Measurements from ENCODE around the gene LSM14A. TPM values are rescaled to one million over a fixed set of nuclear protein-coding genes. Genes with fewer than 3 reads are reported as not detected.

The LSM14A gene
- total and polyA plus RNA-seq, 2 of the 13 experiments (the other 11 are each of a cell fraction or from before 2014, with no cell fraction given) = 77.0 to 83.6 TPM

DNA sequence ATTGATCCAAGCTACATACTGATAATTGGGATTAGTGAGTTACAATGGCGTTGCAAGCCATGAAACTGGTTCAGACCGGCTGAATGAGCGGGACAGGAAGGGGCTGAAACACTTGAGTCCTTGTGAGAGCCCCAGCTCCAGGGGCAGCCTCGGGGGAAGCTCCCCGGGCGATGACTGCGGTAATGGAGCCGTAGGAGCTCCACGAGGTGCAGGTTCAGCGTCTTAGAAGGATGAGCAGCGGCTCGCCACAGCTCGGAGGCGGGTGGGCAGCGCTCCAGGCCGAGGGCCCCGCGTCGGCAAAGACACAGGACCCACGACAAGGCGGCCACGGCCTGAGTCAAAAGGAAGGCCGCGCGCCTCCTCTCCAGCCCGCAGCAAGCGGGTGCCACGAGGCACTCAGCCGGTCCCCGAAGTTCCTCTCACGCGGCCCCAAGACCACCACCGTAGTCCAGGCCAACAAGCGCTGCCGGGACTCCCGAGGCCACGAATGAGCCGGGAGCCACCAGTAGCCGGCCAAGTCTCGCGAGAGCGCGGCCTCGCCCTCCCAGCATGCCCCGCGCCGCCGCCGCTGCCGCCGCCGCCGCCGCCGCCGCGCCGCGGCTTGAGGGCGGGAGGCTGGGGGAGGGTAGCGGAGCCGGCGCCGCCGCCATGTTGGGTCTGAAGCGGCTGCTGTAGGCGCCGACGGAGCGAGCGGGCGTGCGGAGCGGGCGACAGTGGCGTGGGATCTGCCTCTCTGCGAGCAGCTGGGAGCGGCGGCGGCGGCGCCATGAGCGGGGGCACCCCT lies at the start of gene LSM14A (continued):
- TF ChIP-seq, protein P1, sequence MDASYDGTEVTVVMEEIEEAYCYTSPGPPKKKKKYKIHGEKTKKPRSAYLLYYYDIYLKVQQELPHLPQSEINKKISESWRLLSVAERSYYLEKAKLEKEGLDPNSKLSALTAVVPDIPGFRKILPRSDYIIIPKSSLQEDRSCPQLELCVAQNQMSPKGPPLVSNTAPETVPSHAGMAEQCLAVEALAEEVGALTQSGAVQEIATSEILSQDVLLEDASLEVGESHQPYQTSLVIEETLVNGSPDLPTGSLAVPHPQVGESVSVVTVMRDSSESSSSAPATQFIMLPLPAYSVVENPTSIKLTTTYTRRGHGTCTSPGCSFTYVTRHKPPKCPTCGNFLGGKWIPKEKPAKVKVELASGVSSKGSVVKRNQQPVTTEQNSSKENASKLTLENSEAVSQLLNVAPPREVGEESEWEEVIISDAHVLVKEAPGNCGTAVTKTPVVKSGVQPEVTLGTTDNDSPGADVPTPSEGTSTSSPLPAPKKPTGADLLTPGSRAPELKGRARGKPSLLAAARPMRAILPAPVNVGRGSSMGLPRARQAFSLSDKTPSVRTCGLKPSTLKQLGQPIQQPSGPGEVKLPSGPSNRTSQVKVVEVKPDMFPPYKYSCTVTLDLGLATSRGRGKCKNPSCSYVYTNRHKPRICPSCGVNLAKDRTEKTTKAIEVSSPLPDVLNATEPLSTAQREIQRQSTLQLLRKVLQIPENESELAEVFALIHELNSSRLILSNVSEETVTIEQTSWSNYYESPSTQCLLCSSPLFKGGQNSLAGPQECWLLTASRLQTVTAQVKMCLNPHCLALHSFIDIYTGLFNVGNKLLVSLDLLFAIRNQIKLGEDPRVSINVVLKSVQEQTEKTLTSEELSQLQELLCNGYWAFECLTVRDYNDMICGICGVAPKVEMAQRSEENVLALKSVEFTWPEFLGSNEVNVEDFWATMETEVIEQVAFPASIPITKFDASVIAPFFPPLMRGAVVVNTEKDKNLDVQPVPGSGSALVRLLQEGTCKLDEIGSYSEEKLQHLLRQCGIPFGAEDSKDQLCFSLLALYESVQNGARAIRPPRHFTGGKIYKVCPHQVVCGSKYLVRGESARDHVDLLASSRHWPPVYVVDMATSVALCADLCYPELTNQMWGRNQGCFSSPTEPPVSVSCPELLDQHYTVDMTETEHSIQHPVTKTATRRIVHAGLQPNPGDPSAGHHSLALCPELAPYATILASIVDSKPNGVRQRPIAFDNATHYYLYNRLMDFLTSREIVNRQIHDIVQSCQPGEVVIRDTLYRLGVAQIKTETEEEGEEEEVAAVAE (CRISPR knock-in tag; IDR thresholded peaks at IDR 0.05; ENCODE audit: borderline replicate concordance) = peak; percentile 34; the same call in 1 of the 2 replicates
- TF ChIP-seq TMF1 (CRISPR knock-in tag; IDR thresholded peaks at IDR 0.05; ENCODE audit: low read depth) (peak; percentile 91), DR1 (CRISPR knock-in tag; IDR thresholded peaks at IDR 0.05) (no peak; the same call in 1 of the 2 replicates), ZFP82 (CRISPR knock-in tag; IDR thresholded peaks at IDR 0.05; ENCODE audit: borderline replicate concordance) (no peak), SIX4 (CRISPR knock-in tag; IDR thresholded peaks at IDR 0.05) (no peak), SSRP1 (CRISPR knock-in tag; IDR thresholded peaks at IDR 0.05) (no peak), EHMT2 (IDR thresholded peaks at IDR 0.05; ENCODE audit: borderline replicate concordance, low read depth, low read length) (no peak), NR2F1 (CRISPR knock-in tag; IDR thresholded peaks at IDR 0.05) (no peak), ZNF382 (CRISPR knock-in tag; IDR thresholded peaks at IDR 0.05; ENCODE audit: borderline replicate concordance) (no peak), NKX3-1 (CRISPR knock-in tag; IDR thresholded peaks at IDR 0.05) (peak; percentile 55; the same call in 1 of the 2 replicates)
- TF ChIP-seq, protein P2, sequence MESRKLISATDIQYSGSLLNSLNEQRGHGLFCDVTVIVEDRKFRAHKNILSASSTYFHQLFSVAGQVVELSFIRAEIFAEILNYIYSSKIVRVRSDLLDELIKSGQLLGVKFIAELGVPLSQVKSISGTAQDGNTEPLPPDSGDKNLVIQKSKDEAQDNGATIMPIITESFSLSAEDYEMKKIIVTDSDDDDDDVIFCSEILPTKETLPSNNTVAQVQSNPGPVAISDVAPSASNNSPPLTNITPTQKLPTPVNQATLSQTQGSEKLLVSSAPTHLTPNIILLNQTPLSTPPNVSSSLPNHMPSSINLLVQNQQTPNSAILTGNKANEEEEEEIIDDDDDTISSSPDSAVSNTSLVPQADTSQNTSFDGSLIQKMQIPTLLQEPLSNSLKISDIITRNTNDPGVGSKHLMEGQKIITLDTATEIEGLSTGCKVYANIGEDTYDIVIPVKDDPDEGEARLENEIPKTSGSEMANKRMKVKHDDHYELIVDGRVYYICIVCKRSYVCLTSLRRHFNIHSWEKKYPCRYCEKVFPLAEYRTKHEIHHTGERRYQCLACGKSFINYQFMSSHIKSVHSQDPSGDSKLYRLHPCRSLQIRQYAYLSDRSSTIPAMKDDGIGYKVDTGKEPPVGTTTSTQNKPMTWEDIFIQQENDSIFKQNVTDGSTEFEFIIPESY (CRISPR knock-in tag; IDR thresholded peaks at IDR 0.05) = no peak
- TF ChIP-seq, protein P3, sequence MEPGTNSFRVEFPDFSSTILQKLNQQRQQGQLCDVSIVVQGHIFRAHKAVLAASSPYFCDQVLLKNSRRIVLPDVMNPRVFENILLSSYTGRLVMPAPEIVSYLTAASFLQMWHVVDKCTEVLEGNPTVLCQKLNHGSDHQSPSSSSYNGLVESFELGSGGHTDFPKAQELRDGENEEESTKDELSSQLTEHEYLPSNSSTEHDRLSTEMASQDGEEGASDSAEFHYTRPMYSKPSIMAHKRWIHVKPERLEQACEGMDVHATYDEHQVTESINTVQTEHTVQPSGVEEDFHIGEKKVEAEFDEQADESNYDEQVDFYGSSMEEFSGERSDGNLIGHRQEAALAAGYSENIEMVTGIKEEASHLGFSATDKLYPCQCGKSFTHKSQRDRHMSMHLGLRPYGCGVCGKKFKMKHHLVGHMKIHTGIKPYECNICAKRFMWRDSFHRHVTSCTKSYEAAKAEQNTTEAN (CRISPR knock-in tag; conservative IDR thresholded peaks at IDR 0.05) = no peak
- TF ChIP-seq, protein P4, sequence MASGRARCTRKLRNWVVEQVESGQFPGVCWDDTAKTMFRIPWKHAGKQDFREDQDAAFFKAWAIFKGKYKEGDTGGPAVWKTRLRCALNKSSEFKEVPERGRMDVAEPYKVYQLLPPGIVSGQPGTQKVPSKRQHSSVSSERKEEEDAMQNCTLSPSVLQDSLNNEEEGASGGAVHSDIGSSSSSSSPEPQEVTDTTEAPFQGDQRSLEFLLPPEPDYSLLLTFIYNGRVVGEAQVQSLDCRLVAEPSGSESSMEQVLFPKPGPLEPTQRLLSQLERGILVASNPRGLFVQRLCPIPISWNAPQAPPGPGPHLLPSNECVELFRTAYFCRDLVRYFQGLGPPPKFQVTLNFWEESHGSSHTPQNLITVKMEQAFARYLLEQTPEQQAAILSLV (CRISPR knock-in tag; IDR thresholded peaks at IDR 0.05; ENCODE audit: borderline replicate concordance) = peak; percentile 86; the same call in 1 of the 2 replicates
- TF ChIP-seq, protein P5, sequence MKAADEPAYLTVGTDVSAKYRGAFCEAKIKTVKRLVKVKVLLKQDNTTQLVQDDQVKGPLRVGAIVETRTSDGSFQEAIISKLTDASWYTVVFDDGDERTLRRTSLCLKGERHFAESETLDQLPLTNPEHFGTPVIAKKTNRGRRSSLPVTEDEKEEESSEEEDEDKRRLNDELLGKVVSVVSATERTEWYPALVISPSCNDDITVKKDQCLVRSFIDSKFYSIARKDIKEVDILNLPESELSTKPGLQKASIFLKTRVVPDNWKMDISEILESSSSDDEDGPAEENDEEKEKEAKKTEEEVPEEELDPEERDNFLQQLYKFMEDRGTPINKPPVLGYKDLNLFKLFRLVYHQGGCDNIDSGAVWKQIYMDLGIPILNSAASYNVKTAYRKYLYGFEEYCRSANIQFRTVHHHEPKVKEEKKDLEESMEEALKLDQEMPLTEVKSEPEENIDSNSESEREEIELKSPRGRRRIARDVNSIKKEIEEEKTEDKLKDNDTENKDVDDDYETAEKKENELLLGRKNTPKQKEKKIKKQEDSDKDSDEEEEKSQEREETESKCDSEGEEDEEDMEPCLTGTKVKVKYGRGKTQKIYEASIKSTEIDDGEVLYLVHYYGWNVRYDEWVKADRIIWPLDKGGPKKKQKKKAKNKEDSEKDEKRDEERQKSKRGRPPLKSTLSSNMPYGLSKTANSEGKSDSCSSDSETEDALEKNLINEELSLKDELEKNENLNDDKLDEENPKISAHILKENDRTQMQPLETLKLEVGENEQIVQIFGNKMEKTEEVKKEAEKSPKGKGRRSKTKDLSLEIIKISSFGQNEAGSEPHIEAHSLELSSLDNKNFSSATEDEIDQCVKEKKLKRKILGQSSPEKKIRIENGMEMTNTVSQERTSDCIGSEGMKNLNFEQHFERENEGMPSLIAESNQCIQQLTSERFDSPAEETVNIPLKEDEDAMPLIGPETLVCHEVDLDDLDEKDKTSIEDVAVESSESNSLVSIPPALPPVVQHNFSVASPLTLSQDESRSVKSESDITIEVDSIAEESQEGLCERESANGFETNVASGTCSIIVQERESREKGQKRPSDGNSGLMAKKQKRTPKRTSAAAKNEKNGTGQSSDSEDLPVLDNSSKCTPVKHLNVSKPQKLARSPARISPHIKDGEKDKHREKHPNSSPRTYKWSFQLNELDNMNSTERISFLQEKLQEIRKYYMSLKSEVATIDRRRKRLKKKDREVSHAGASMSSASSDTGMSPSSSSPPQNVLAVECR (CRISPR knock-in tag; IDR thresholded peaks at IDR 0.05; ENCODE audit: borderline replicate concordance) = peak; percentile 70
